ENCODE results near the gene MACO1. TPM values are rescaled to one million over a fixed set of nuclear protein-coding genes. Genes with fewer than 3 reads are reported as not detected.

Gene MACO1
- total RNA-seq, 1 donor from 2014 or later: 24.9 TPM

GRCh38 chr1:25515033-25515432, 84.3 kb downstream of the MACO1 start:
- no peak for TF ChIP-seq CTCF (IDR thresholded peaks at IDR 0.05; ENCODE audit: insufficient read depth, low read length, poor library complexity, severe bottlenecking)
- no peak for DNase-seq (ENCODE audit: low read depth)
- Histone ChIP-seq H3K4me3 (ENCODE audit: low read depth, low read length) (no peak overlapping the region), H3K27me3 (ENCODE audit: control insufficient read depth, insufficient read depth, low read length) (no peaks in the 10 kb centered on the region), H3K36me3 (ENCODE audit: control insufficient read depth, insufficient read depth, low read length) (no peaks in the 10 kb centered on the region)

- H3K27me3 ChIP-seq (ENCODE audit: control insufficient read depth, insufficient read depth, low read length): no peaks in the 10 kb centered on the region
- no peak for DNase-seq (ENCODE audit: low read depth)
- no peak for TF ChIP-seq CTCF (IDR thresholded peaks at IDR 0.05; ENCODE audit: insufficient read depth, low read length, poor library complexity, severe bottlenecking)
- H3K4me3 ChIP-seq (ENCODE audit: low read depth, low read length): no peak overlapping the region
- no peaks in the 10 kb centered on the region for H3K36me3 ChIP-seq (ENCODE audit: control insufficient read depth, insufficient read depth, low read length)
These were observed 86.0 kb downstream of the MACO1 start for GRCh38 chr1:25516686-25517085.

GRCh38 chr1:25517476-25518394, 87.0 kb downstream of the MACO1 start:
- no peaks in the 10 kb centered on the region for H3K36me3 ChIP-seq (ENCODE audit: control insufficient read depth, insufficient read depth, low read length)
- no peak for DNase-seq (ENCODE audit: low read depth)
- H3K4me3 ChIP-seq (ENCODE audit: low read depth, low read length): no peak overlapping the region
- TF ChIP-seq CTCF (IDR thresholded peaks at IDR 0.05; ENCODE audit: insufficient read depth, low read length, poor library complexity, severe bottlenecking): no peak
- no peaks in the 10 kb centered on the region for H3K27me3 ChIP-seq (ENCODE audit: control insufficient read depth, insufficient read depth, low read length)

- no peak for TF ChIP-seq CTCF (IDR thresholded peaks at IDR 0.05; ENCODE audit: insufficient read depth, low read length, poor library complexity, severe bottlenecking)
- DNase-seq (ENCODE audit: low read depth): peak; percentile 63
- H3K4me3 ChIP-seq (ENCODE audit: low read depth, low read length): no peak overlapping the region
- H3K36me3 ChIP-seq (ENCODE audit: control insufficient read depth, insufficient read depth, low read length): no peaks in the 10 kb centered on the region
- peaks cover 3% of the 10 kb centered on the region for H3K27me3 ChIP-seq (ENCODE audit: control insufficient read depth, insufficient read depth, low read length)
These were observed 88.9 kb downstream of the MACO1 start for GRCh38 chr1:25519624-25520023.

GRCh38 chr1:25520446-25521061, 89.9 kb downstream of the MACO1 start:
- H3K36me3 ChIP-seq (ENCODE audit: control insufficient read depth, insufficient read depth, low read length): no peaks in the 10 kb centered on the region
- no peak overlapping the region for H3K4me3 ChIP-seq (ENCODE audit: low read depth, low read length)
- DNase-seq (ENCODE audit: low read depth): no peak
- TF ChIP-seq CTCF (IDR thresholded peaks at IDR 0.05; ENCODE audit: insufficient read depth, low read length, poor library complexity, severe bottlenecking): peak; percentile 71
- peaks cover 3% of the 10 kb centered on the region for H3K27me3 ChIP-seq (ENCODE audit: control insufficient read depth, insufficient read depth, low read length)
